ENCODE measurements around the gene SSH2. TPM values are rescaled to one million over a fixed set of nuclear protein-coding genes. Genes with fewer than 3 reads are reported as not detected.

Gene SSH2
- total and polyA plus RNA-seq, 8 donors = 23.5 to 85.5 (median 24.1) TPM

- TF ChIP-seq, protein P1, sequence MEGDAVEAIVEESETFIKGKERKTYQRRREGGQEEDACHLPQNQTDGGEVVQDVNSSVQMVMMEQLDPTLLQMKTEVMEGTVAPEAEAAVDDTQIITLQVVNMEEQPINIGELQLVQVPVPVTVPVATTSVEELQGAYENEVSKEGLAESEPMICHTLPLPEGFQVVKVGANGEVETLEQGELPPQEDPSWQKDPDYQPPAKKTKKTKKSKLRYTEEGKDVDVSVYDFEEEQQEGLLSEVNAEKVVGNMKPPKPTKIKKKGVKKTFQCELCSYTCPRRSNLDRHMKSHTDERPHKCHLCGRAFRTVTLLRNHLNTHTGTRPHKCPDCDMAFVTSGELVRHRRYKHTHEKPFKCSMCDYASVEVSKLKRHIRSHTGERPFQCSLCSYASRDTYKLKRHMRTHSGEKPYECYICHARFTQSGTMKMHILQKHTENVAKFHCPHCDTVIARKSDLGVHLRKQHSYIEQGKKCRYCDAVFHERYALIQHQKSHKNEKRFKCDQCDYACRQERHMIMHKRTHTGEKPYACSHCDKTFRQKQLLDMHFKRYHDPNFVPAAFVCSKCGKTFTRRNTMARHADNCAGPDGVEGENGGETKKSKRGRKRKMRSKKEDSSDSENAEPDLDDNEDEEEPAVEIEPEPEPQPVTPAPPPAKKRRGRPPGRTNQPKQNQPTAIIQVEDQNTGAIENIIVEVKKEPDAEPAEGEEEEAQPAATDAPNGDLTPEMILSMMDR (IDR thresholded peaks at IDR 0.05) = no peak
- Histone ChIP-seq H3K27me3 (no peaks in the 10 kb centered on the region), H3K9me3 (no peaks in the 10 kb centered on the region), H3K36me3 (no peaks in the 10 kb centered on the region), H3K27ac (no peak overlapping the region), H3K4me1 (no peaks in the 10 kb centered on the region), H3K4me3 (no peak overlapping the region)
- ATAC-seq = no peak
- no peak for DNase-seq
- intact Hi-C loops (cut with DNase I) = no loop called here
Measured at GRCh38 chr17:29800457-29800856, 129.6 kb downstream of the SSH2 start.

GRCh38 chr17:29796652-29797051 lies 133.4 kb downstream of the SSH2 start:
- no peak for ATAC-seq
- intact Hi-C loops (cut with DNase I) = no loop called here
- Histone ChIP-seq H3K9me3 (no peaks in the 10 kb centered on the region), H3K4me3 (no peak overlapping the region), H3K4me1 (peaks cover 0 to 4% of the 10 kb centered on the region in 2 donors), H3K36me3 (peaks cover 0 to 6% of the 10 kb centered on the region in 2 donors), H3K27ac (no peak overlapping the region), H3K27me3 (no peaks in the 10 kb centered on the region)
- TF ChIP-seq, protein P1 (IDR thresholded peaks at IDR 0.05) = no peak
- DNase-seq = no peak

GRCh38 chr17:29793501-29793900 lies 136.5 kb downstream of the SSH2 start:
- no peak for DNase-seq
- Histone ChIP-seq H3K4me1 (peaks cover 0 to 21% of the 10 kb centered on the region in 2 donors), H3K27me3 (no peaks in the 10 kb centered on the region), H3K27ac (no peak overlapping the region), H3K9me3 (no peaks in the 10 kb centered on the region), H3K4me3 (no peak overlapping the region), H3K36me3 (peaks cover 0 to 6% of the 10 kb centered on the region in 2 donors)
- intact Hi-C loops (cut with DNase I) = no loop called here
- no peak for ATAC-seq
- TF ChIP-seq, protein P1 (IDR thresholded peaks at IDR 0.05) = no peak

GRCh38 chr17:29791336-29792080 lies 138.5 kb downstream of the SSH2 start:
- H3K27ac ChIP-seq = no peak overlapping the region
- no peaks in the 10 kb centered on the region for H3K27me3 ChIP-seq
- intact Hi-C loops (cut with DNase I) = no loop called here
- H3K36me3 ChIP-seq = peaks cover 0 to 6% of the 10 kb centered on the region in 2 donors
- no peak overlapping the region for H3K4me3 ChIP-seq
- H3K9me3 ChIP-seq = no peaks in the 10 kb centered on the region
- H3K4me1 ChIP-seq = peaks cover 0 to 24% of the 10 kb centered on the region in 2 donors
- no peak for DNase-seq
- no peak for ATAC-seq
- TF ChIP-seq, protein P1 (IDR thresholded peaks at IDR 0.05) = no peak

- peaks cover 0 to 6% of the 10 kb centered on the region in 2 donors for H3K36me3 ChIP-seq
- H3K9me3 ChIP-seq = no peaks in the 10 kb centered on the region
- TF ChIP-seq, protein P1 (IDR thresholded peaks at IDR 0.05) = no peak
- H3K27me3 ChIP-seq = no peaks in the 10 kb centered on the region
- H3K4me1 ChIP-seq = peaks cover 0 to 31% of the 10 kb centered on the region in 2 donors
- peak overlapping the region in 1 of 2 donors; percentile 59 for H3K27ac ChIP-seq
- DNase-seq = peak in 1 of 4 donors; percentile 39
- intact Hi-C loops (cut with DNase I) = no loop called here
- H3K4me3 ChIP-seq = no peak overlapping the region
- ATAC-seq = peak; percentile 69
Measured at GRCh38 chr17:29789196-29790170, 140.5 kb downstream of the SSH2 start.
